ENCODE measurements around the gene CALN1.

CALN1 gene

DNA sequence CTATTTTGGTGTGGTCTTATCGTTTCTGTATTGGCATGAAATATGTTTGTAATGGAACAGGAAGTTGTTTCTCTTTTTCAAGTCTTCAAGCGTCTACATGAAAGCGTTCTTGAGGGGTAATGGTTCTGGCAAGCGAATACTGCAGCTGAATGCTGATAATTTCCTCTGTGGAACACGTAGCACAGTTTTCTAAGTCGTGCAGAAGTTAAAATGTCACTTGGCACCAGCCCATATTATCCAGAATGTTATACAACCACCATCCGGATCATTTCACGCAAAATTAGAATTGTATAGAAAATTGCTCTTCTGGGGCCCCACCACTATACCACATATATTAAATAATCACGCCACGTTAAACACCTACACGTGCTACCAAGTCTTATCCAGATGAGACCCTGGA, 354.3 kb downstream of the CALN1 start:
- Histone ChIP-seq H3K27me3 (ENCODE audit: insufficient read depth, insufficient read length) (no peaks in the 10 kb centered on the region), H3K4me1 (ENCODE audit: insufficient read depth, insufficient read length) (no peaks in the 10 kb centered on the region), H3K4me3 (ENCODE audit: insufficient read length, low read depth) (no peak overlapping the region), H3K36me3 (ENCODE audit: insufficient read depth, insufficient read length, low read length) (no peaks in the 10 kb centered on the region), H3K9me3 (ENCODE audit: insufficient read depth, low read length) (peaks cover 7% of the 10 kb centered on the region; the same call in 1 of the 2 replicates), H3K9ac (ENCODE audit: insufficient read length, low read depth) (no peak overlapping the region)
- DNase-seq (ENCODE audit: low read depth, low spot score): no peak
- TF ChIP-seq YY1 (IDR thresholded peaks at IDR 0.05; ENCODE audit: insufficient read depth, insufficient read length): no peak
- no peak for TF ChIP-seq ZNF274 (IDR thresholded peaks at IDR 0.05; ENCODE audit: low read depth, low read length)
- no peak for TF ChIP-seq SUZ12 (IDR thresholded peaks at IDR 0.05; ENCODE audit: extremely low read depth, insufficient read depth, insufficient read length)

DNA sequence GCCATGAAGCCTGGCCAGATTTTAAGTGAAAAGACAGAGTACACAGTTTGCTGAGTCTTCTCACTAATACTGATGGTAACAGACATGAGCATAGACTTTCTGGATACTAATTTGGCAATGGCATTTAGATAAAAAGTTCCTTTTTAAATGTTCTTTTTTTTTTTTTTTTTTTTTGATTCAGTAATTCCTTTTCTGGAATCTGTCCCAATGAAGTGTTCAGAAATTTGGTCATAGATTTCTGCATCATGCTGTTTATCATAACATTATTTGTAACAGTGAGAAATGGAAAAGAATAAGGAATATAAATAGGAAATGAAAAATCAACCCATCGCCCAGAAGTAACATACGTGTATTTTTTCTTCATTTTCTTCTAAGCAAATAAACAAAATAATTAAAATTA, 354.9 kb downstream of the CALN1 start:
- Histone ChIP-seq H3K36me3 (ENCODE audit: insufficient read depth, insufficient read length, low read length) (no peaks in the 10 kb centered on the region), H3K27me3 (ENCODE audit: insufficient read depth, insufficient read length) (no peaks in the 10 kb centered on the region), H3K9me3 (ENCODE audit: insufficient read depth, low read length) (peaks cover 7% of the 10 kb centered on the region; the same call in 1 of the 2 replicates), H3K9ac (ENCODE audit: insufficient read length, low read depth) (no peak overlapping the region), H3K4me1 (ENCODE audit: insufficient read depth, insufficient read length) (no peaks in the 10 kb centered on the region), H3K4me3 (ENCODE audit: insufficient read length, low read depth) (no peak overlapping the region)
- DNase-seq (ENCODE audit: low read depth, low spot score): no peak
- TF ChIP-seq YY1 (IDR thresholded peaks at IDR 0.05; ENCODE audit: insufficient read depth, insufficient read length): no peak
- no peak for TF ChIP-seq SUZ12 (IDR thresholded peaks at IDR 0.05; ENCODE audit: extremely low read depth, insufficient read depth, insufficient read length)
- TF ChIP-seq ZNF274 (IDR thresholded peaks at IDR 0.05; ENCODE audit: low read depth, low read length): no peak

DNA sequence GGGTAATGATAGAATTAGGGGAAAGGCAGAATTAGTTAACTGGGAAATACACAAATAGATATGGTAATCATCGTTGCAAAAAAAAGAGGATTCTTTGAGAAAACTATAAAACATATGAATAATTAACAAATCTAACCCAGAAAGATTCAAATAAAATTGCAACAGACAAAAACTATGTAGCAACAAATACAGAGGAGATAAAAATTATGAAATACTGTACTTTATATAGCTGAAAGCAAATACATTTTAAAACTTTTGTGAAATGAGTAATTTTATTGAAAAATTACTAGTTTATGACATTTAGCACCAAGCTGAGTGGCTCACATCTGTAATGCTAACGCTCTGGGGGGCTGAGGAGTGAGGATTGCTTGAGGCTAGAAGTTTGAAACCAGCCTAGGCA, 356.7 kb downstream of the CALN1 start:
- DNase-seq (ENCODE audit: low read depth, low spot score): no peak
- H3K9ac ChIP-seq (ENCODE audit: insufficient read length, low read depth): no peak overlapping the region
- H3K36me3 ChIP-seq (ENCODE audit: insufficient read depth, insufficient read length, low read length): no peaks in the 10 kb centered on the region
- H3K27me3 ChIP-seq (ENCODE audit: insufficient read depth, insufficient read length): no peaks in the 10 kb centered on the region
- no peak overlapping the region for H3K4me3 ChIP-seq (ENCODE audit: insufficient read length, low read depth)
- peaks cover 2% of the 10 kb centered on the region; the same call in 1 of the 2 replicates for H3K9me3 ChIP-seq (ENCODE audit: insufficient read depth, low read length)
- TF ChIP-seq ZNF274 (IDR thresholded peaks at IDR 0.05; ENCODE audit: low read depth, low read length): no peak
- TF ChIP-seq SUZ12 (IDR thresholded peaks at IDR 0.05; ENCODE audit: extremely low read depth, insufficient read depth, insufficient read length): no peak
- TF ChIP-seq YY1 (IDR thresholded peaks at IDR 0.05; ENCODE audit: insufficient read depth, insufficient read length): no peak
- no peaks in the 10 kb centered on the region for H3K4me1 ChIP-seq (ENCODE audit: insufficient read depth, insufficient read length)

DNA sequence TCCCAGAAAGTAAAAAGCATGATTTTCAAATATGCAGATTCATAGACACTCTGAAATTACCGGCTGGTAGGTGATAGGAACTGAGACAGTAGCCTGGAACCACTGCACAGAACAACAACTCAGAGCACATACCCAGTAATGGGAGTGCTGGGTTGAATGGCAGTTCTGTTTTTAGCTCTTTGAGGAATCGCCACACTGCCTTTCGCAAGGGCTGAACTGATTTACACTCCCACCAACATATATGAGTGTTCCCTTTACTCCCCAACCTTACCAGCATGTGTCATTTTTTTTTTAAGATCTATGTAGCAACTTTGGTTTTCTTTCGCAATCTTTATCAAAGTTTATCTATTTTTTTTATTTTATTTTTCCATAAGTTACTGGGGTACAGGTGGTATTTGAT, 358.8 kb downstream of the CALN1 start:
- Histone ChIP-seq H3K9ac (ENCODE audit: insufficient read length, low read depth) (no peak overlapping the region), H3K4me1 (ENCODE audit: insufficient read depth, insufficient read length) (no peaks in the 10 kb centered on the region), H3K4me3 (ENCODE audit: insufficient read length, low read depth) (no peak overlapping the region), H3K27me3 (ENCODE audit: insufficient read depth, insufficient read length) (no peaks in the 10 kb centered on the region), H3K36me3 (ENCODE audit: insufficient read depth, insufficient read length, low read length) (no peaks in the 10 kb centered on the region), H3K9me3 (ENCODE audit: insufficient read depth, low read length) (no peaks in the 10 kb centered on the region)
- no peak for TF ChIP-seq YY1 (IDR thresholded peaks at IDR 0.05; ENCODE audit: insufficient read depth, insufficient read length)
- TF ChIP-seq SUZ12 (IDR thresholded peaks at IDR 0.05; ENCODE audit: extremely low read depth, insufficient read depth, insufficient read length): no peak
- TF ChIP-seq ZNF274 (IDR thresholded peaks at IDR 0.05; ENCODE audit: low read depth, low read length): no peak
- DNase-seq (ENCODE audit: low read depth, low spot score): no peak

DNA sequence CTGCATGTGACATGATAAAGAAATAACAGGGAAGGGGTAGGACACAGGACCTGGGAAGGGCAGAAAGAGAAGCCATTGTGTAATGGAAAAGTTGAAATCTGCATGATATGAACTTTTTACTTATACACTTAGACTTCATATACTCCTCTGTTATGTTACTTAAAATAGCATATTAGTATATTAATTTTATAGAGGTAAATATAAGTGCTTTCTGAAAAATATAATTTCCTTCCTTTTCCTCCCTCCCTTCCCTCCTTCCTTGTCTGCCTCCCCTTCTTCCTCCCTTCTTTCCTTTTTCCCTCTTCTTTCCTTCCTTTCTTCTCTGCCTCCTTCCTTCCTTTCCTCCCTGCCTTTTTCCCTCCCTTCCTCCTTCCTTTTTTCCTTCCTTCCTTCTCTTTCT, 363.7 kb downstream of the CALN1 start:
- no peak for TF ChIP-seq ZNF274 (IDR thresholded peaks at IDR 0.05; ENCODE audit: low read depth, low read length)
- TF ChIP-seq YY1 (IDR thresholded peaks at IDR 0.05; ENCODE audit: insufficient read depth, insufficient read length): no peak
- TF ChIP-seq SUZ12 (IDR thresholded peaks at IDR 0.05; ENCODE audit: extremely low read depth, insufficient read depth, insufficient read length): no peak
- Histone ChIP-seq H3K4me3 (ENCODE audit: insufficient read length, low read depth) (no peak overlapping the region), H3K36me3 (ENCODE audit: insufficient read depth, insufficient read length, low read length) (no peaks in the 10 kb centered on the region), H3K9ac (ENCODE audit: insufficient read length, low read depth) (no peak overlapping the region), H3K27me3 (ENCODE audit: insufficient read depth, insufficient read length) (no peaks in the 10 kb centered on the region), H3K4me1 (ENCODE audit: insufficient read depth, insufficient read length) (no peaks in the 10 kb centered on the region), H3K9me3 (ENCODE audit: insufficient read depth, low read length) (no peaks in the 10 kb centered on the region)
- no peak for DNase-seq (ENCODE audit: low read depth, low spot score)

DNA sequence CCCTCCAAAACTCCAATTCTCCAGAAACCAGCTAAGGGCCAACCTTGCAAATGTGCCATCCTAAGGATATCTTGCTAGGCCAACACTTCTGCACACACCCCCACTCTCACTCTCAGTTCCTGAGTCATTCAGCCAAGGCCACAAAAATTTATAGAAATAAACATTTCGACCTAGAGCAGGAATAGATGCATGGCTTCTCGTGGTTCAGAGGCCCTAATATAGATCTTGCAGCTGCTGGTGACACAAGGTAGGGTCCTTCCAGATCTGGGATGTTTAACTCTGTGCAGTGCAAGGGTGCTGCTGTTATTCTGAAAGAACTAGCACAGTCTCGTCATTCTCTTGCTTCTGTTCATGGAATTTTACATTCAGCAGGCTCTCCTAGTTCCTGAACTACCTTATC, 369.3 kb downstream of the CALN1 start:
- Histone ChIP-seq H3K27me3 (ENCODE audit: insufficient read depth, insufficient read length) (no peaks in the 10 kb centered on the region), H3K4me3 (ENCODE audit: insufficient read length, low read depth) (no peak overlapping the region), H3K9ac (ENCODE audit: insufficient read length, low read depth) (no peak overlapping the region), H3K9me3 (ENCODE audit: insufficient read depth, low read length) (no peaks in the 10 kb centered on the region), H3K4me1 (ENCODE audit: insufficient read depth, insufficient read length) (no peaks in the 10 kb centered on the region), H3K36me3 (ENCODE audit: insufficient read depth, insufficient read length, low read length) (no peaks in the 10 kb centered on the region)
- DNase-seq (ENCODE audit: low read depth, low spot score): no peak
- no peak for TF ChIP-seq SUZ12 (IDR thresholded peaks at IDR 0.05; ENCODE audit: extremely low read depth, insufficient read depth, insufficient read length)
- no peak for TF ChIP-seq ZNF274 (IDR thresholded peaks at IDR 0.05; ENCODE audit: low read depth, low read length)
- no peak for TF ChIP-seq YY1 (IDR thresholded peaks at IDR 0.05; ENCODE audit: insufficient read depth, insufficient read length)

DNA sequence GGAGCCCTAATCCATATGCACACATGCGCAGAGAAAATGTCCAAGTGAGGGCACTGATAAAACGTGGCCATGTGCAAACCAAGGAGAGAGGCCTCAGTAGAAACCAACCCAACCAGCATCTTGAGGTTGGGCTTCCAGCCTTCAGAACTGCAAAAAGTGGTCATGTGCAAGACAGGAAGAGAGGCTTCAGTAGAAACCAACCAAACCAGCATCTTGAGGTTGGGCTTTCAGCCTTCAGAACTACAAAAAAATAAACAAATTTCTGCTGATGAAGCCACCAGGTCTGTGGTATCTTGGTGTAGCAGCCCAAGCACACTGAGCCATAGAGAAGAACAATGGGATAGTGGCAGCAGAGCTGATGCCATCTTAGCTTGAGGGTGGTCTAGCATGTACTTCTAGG, 371.5 kb downstream of the CALN1 start:
- Histone ChIP-seq H3K9ac (ENCODE audit: insufficient read length, low read depth) (no peak overlapping the region), H3K36me3 (ENCODE audit: insufficient read depth, insufficient read length, low read length) (no peaks in the 10 kb centered on the region), H3K9me3 (ENCODE audit: insufficient read depth, low read length) (no peaks in the 10 kb centered on the region), H3K4me1 (ENCODE audit: insufficient read depth, insufficient read length) (no peaks in the 10 kb centered on the region), H3K27me3 (ENCODE audit: insufficient read depth, insufficient read length) (no peaks in the 10 kb centered on the region), H3K4me3 (ENCODE audit: insufficient read length, low read depth) (no peak overlapping the region)
- no peak for DNase-seq (ENCODE audit: low read depth, low spot score)
- TF ChIP-seq ZNF274 (IDR thresholded peaks at IDR 0.05; ENCODE audit: low read depth, low read length) (no peak), YY1 (IDR thresholded peaks at IDR 0.05; ENCODE audit: insufficient read depth, insufficient read length) (no peak), SUZ12 (IDR thresholded peaks at IDR 0.05; ENCODE audit: extremely low read depth, insufficient read depth, insufficient read length) (no peak)
